Posterior cingulate gyrus (tissue), 11 donors: ENCODE measurements around the gene SNX25.
A peak's percentile ranks its signal among the peaks of the same experiment; 100 is the strongest.
"Not testable (repeated sequence)": the region's sequence is repeated elsewhere in the genome, so short reads cannot be mapped to it uniquely, and the experiment has no call there.

Source experiments
- DNase-seq, 10 donors: peaks; one replicate each; pipeline versions ENCODE4 v3.0.0 to v3.0.0-alpha.2; 2020 to 2021; ENCODE audit warnings: mixed read lengths in 3 of 10
- intact Hi-C: fragments of 100-400 bp; cut with DNase I; formaldehyde crosslinking; loops from one replicate; pipeline ENCODE4 v1.15.1; 2023

The SNX25 gene

GRCh38 chr4:185209031-185209851 is at the start of gene SNX25:
Gene SNX25, plus strand, starts transcription at chr4:185209598. Its CDS starts 229 bp downstream, at chr4:185209827.
- intact Hi-C loops = loop anchor here (10.0 kb wide), 1 partner anchor 216 kb away; the partner anchor contains the start of gene UFSP2
- peak; percentile 71 to 98 (median 87) for DNase-seq

- no peak for DNase-seq
- intact Hi-C loops = no loop called here
These were observed 43.8 kb upstream of the SNX25 start for GRCh38 chr4:185165605-185166063.

GRCh38 chr4:185167234-185167633 is 42.2 kb upstream of the SNX25 start:
- no peak for DNase-seq

DNA sequence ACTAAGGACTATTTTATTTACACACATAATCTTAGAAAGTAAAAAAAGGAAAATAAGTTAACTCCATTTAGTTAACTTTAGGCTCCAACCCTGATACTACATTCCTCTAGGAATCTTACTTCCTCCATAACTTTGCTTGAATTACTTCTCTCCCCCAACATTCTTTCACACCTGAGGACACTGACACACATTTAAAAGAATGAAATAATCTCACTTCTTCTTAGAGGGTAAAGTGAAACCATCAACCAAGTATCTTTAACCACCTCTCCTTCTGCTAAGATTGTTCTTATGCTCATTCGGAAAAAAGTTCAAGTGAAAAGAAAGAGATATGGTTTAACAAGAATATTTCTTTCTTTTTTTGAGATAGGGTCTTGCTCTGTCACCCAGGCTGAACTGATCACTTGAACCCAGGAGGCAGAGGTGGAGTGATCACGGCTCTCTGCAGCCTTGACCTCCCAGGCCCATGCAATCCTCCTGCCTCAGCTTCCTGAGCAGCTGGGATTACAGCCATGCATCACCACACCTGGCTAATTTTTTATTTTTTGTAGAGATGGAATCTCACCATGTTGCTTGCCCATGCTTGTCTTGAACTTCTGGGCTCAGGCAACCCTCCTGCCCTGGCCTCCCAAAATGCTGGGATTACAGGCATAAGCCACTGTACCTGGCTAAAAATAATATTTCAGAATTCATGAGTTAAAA is 37.9 kb upstream of the SNX25 start:
- intact Hi-C loops = no loop called here
- no peak for DNase-seq

More at GRCh38 chr4:185167234-185167633, 42.2 kb upstream of the SNX25 start:
- intact Hi-C loops = no loop called here

GRCh38 chr4:185179488-185179887 is 29.9 kb upstream of the SNX25 start:
- intact Hi-C loops = no loop called here
- no peak for DNase-seq

GRCh38 chr4:185182239-185182638 is 27.2 kb upstream of the SNX25 start:
- intact Hi-C loops = loop anchor here (2.0 to 10.0 kb wide), 3 partner anchors 39 to 175 kb away; partner anchors contain the start of gene SLC25A4
- DNase-seq = no peak

- intact Hi-C loops = loop anchor here (2.0 to 10.0 kb wide), 3 partner anchors 41 to 176 kb away; partner anchors contain the start of gene SLC25A4
- peak in 7 of 10 donors; percentile 66 to 92 (median 81) for DNase-seq
These were observed 25.6 kb upstream of the SNX25 start for GRCh38 chr4:185183622-185184281.

DNA sequence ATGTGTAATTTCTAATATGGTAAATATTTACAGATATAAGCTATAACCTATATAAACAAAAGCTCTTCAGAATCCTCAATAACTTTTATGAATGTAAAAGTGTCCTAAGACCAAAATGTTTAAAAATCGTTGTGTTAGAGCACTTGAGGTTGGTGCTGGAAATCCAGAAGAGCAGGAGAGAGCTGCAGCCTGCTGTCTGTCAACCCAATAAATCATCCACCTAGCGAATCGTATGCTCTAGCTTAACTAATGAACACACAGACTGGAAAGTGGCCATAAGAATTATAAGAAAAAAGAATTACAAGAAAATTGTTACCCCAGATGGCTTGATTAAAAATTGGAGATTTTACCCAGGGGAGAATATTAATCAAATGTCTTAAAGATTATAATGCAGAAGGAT is 22.6 kb upstream of the SNX25 start:
- intact Hi-C loops = loop anchor here (10.0 kb wide), 1 partner anchor 152 kb away; no protein-coding TSS in a partner anchor
- DNase-seq = no peak

- no peak for DNase-seq
- intact Hi-C loops = loop anchor here (10.0 kb wide), 1 partner anchor 155 kb away; no protein-coding TSS in a partner anchor
These were observed 19.6 kb upstream of the SNX25 start for GRCh38 chr4:185189606-185190305.

DNA sequence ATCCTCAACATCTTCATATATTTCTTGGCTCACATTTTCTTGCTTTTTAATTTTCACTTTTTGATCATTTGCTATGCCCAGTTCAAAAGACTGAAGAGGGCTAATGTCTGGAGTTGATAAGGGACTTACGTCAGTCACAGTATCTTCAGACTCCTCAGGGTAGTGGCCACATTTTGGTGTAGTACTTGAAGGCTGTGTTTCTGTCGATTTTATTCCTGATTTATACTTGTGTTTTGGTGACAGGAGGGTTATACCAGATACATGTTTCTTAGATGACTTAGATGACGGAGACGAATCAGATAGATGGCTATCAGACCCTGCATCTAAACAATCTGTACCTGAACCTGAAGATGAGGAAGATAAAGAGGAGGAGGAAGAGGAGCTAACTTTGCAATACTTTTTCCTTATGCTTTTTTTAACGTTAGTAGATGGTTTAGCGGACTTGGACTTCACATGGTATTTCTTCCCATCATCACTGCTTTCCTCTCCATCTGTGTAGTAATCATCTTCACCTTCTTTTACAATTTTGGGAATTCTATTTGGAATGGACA is 19.0 kb upstream of the SNX25 start:
- intact Hi-C loops = no loop called here
- no peak for DNase-seq

DNA sequence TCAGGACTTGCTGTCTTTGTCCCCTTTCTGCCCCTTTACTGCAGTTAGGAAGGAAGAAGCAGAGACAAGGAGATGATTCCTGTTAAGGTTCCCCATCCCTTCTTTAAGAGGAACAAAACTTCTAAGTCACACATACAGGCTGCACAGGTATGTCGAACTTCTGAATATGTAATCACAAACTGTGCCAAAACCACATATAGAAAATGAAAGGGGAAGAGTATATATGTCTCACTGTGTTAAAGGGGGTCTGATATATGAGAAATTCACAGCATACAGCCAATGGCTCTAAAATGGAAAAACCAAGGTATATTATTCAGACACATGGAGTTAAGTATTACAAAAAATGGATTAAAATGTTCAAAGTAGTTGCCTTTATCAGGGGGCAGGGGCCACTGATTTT is 17.3 kb upstream of the SNX25 start:
- no peak for DNase-seq
- intact Hi-C loops = no loop called here

- no peak for DNase-seq
These were observed 14.2 kb upstream of the SNX25 start for GRCh38 chr4:185194924-185195888.

GRCh38 chr4:185196437-185196836 is 13.0 kb upstream of the SNX25 start:
- intact Hi-C loops = no loop called here
- DNase-seq = no peak

More at GRCh38 chr4:185194924-185195888, 14.2 kb upstream of the SNX25 start:
- intact Hi-C loops = no loop called here

- intact Hi-C loops = not testable (repeated sequence)
- DNase-seq = peak in 1 of 10 donors; percentile 40
These were observed 11.2 kb upstream of the SNX25 start for GRCh38 chr4:185198189-185198588.

DNA sequence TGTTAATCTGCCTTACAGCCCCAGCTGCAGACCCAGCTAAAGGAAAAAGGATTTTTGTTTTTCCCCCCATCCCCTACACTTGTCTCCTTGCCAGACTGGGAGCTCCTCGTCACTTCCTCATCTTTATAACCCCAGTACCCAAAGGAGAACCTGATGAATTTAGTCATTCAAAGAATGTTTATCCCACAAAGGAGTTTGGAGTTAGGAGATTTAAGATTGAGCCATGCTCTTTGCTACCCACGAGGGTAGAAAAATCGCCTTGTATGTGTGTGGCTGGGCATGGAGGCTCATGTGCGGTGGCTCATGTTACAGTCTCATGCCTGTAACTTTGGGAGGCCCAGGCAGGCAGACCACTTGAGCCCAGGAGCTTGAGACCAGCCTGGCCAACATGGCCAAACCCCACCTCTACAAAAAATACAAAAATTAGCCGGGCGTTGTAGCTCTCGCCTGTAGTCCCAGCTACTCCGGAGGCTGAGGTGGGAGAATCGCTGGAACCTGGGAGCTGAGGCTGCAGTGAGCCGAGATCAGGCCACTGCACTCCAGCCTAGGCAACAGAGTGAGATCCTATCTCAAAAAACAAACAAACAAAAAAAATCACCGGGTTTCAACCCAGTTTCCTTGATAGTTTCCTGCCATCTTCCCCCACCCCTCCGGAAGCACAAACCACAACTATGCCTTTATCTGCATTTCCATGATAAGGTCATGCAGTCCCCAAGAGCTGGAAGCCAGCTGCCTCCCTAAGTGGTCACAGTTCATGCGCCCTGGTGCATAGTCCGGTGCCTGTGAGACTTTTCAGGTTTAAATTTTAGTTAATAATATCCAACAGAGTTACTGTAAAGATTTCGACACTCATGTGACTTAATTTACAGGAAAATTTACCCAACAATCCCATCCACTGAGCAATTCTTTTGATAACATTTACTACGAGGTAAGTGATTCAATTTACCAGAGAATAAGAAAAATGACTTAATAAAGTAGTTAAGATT is 7.1 kb upstream of the SNX25 start:
- intact Hi-C loops = loop anchor here (5.0 to 10.0 kb wide), 3 partner anchors 60 to 223 kb away; partner anchors contain the start of genes ANKRD37, LRP2BP, SLC25A4 and UFSP2
- no peak for DNase-seq

DNA sequence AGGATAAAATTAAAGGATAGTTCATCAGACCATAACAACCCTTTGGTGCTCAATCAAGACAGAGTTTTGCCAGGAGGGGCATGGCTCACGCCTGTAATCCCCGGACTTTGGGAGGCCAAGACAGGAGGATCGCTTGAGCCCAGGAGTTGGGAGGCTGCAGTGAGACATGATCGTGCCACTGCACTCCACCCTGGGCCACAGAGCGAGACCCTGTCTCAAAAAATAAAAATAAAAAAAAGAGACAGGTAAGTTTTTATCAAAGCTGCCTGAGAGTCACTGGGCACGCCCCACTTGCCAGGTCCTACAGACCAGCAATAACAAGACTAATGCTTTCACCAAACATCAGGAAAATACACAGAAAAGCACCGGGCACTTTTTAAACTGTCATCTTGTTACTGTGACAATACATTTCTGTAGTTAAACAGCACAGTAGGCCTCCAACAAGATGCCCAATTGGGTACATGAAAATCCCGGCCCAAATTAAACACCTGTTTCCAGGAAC is 6.4 kb upstream of the SNX25 start:
- DNase-seq = no peak
- intact Hi-C loops = loop anchor here (5.0 to 10.0 kb wide), 3 partner anchors 61 to 222 kb away; partner anchors contain the start of genes ANKRD37, LRP2BP, SLC25A4 and UFSP2
